Neural progenitor cell (in vitro differentiated cells): ENCODE results near the gene SLC15A1. TPM values are rescaled to one million over a fixed set of nuclear protein-coding genes. Genes with fewer than 3 reads are reported as not detected.

Experiments
- DNase-seq: peaks from one replicate; pipeline ENCODE4 v3.0.0-alpha.2; 2016; ENCODE audit warnings: low spot score
- H2AFZ ChIP-seq: fragments of 200-600 bp; sonication (generic); replicated peaks from 2 replicates; pipeline ENCODE4 v1.6.1; 2016; ENCODE audit warnings: antibody characterized with exemption
- H3F3A ChIP-seq: fragments of 200-600 bp; sonication (generic); 2 replicates; pipeline ENCODE4 v1.6.1; 2016; ENCODE audit warnings: antibody characterized with exemption, low read depth
- H3K27ac ChIP-seq: fragments of 200-600 bp; sonication (generic); 2 replicates; pipeline ENCODE4 v1.5.1; 2016; ENCODE audit warnings: mild to moderate bottlenecking
- H3K27me3 ChIP-seq: fragments of 200-600 bp; sonication (generic); 2 replicates; pipeline ENCODE4 v1.6.1; 2016; ENCODE audit warnings: mild to moderate bottlenecking, moderate library complexity
- H3K36me3 ChIP-seq: fragments of 200-600 bp; sonication (generic); 2 replicates; pipeline ENCODE4 v1.5.1; 2016
- H3K4me1 ChIP-seq: fragments of 200-600 bp; sonication (generic); 2 replicates; pipeline ENCODE4 v1.6.1; 2016; ENCODE audit warnings: mixed run types
- H3K4me2 ChIP-seq: fragments of 200-600 bp; sonication (generic); 2 replicates; pipeline ENCODE4 v1.6.1; 2016
- H3K4me3 ChIP-seq: fragments of 200-600 bp; sonication (generic); 2 replicates; pipeline ENCODE4 v1.5.1; 2016
- H3K79me2 ChIP-seq: fragments of 200-600 bp; sonication (generic); 2 replicates; pipeline ENCODE4 v1.6.1; 2016; ENCODE audit warnings: low read depth
- H3K9ac ChIP-seq: fragments of 200-600 bp; sonication (generic); 2 replicates; pipeline ENCODE4 v1.6.1; 2016
- H3K9me3 ChIP-seq: fragments of 200-600 bp; sonication (generic); 2 replicates; pipeline ENCODE4 v1.5.1; 2016; ENCODE audit warnings: low read depth
- H4K20me1 ChIP-seq: fragments of 200-600 bp; sonication (generic); 2 replicates; pipeline ENCODE4 v1.6.1; 2016; ENCODE audit warnings: low read depth
- H3K27ac Mint-ChIP-seq: 3 replicates; pipeline ENCODE4 v1.8.0; 2021; ENCODE audit warnings: mixed read lengths
- H3K27me3 Mint-ChIP-seq: 2 replicates; pipeline ENCODE4 v1.8.0; 2022; ENCODE audit warnings: low read depth, mild to moderate bottlenecking, inconsistent platforms, moderate library complexity, mixed read lengths; ENCODE audit not compliant: insufficient read depth
- H3K36me3 Mint-ChIP-seq: 3 replicates; pipeline ENCODE4 v1.8.0; 2021; ENCODE audit warnings: mixed read lengths
- H3K4me1 Mint-ChIP-seq: 3 replicates; pipeline ENCODE4 v1.8.0; 2021; ENCODE audit warnings: mixed read lengths
- H3K4me3 Mint-ChIP-seq: 3 replicates; pipeline ENCODE4 v1.8.0; 2021; ENCODE audit warnings: mild to moderate bottlenecking, moderate library complexity, mixed read lengths
- H3K9me3 Mint-ChIP-seq: 3 replicates; pipeline ENCODE4 v1.8.0; 2020; ENCODE audit warnings: mixed read lengths
- CTCF ChIP-seq: fragments of 200-600 bp; sonication (generic); IDR thresholded peaks from 2 replicates; pipeline ENCODE4 v1.5.1; 2017; ENCODE audit warnings: antibody characterized with exemption, mild to moderate bottlenecking
- EZH2 ChIP-seq: fragments of 200-600 bp; sonication (generic); IDR thresholded peaks from 2 replicates; pipeline ENCODE4 v1.6.1; 2017; ENCODE audit warnings: antibody characterized with exemption, mild to moderate bottlenecking, moderate library complexity
- EZH2phosphoT487 ChIP-seq: fragments of 200-600 bp; sonication (generic); IDR thresholded peaks from 2 replicates; pipeline ENCODE4 v1.6.1; 2017; ENCODE audit warnings: antibody characterized with exemption
- total RNA-seq: library from RNA; depleted of rRNA; stranded (reverse); fragments of >200 nt; gene quantifications from 2 replicates; pipeline ENCODE4 v1.2.3, GENCODE V29; 2015; ENCODE audit warnings: low replicate concordance

SLC15A1 gene
- total RNA-seq, 1 donor from 2014 or later = not detected

- H3K79me2 ChIP-seq = no peaks in the 10 kb centered on the region
- H3K9ac ChIP-seq = no peak overlapping the region
- H3F3A ChIP-seq = peaks cover 3% of the 10 kb centered on the region
- no peak overlapping the region for H3K27ac Mint-ChIP-seq
- H3K27ac ChIP-seq = no peak overlapping the region
- no peaks in the 10 kb centered on the region for H3K36me3 Mint-ChIP-seq
- H3K4me3 Mint-ChIP-seq = no peak overlapping the region
- no peaks in the 10 kb centered on the region for H3K9me3 Mint-ChIP-seq
- peaks cover 4% of the 10 kb centered on the region for H3K4me1 Mint-ChIP-seq
- H3K9me3 ChIP-seq = no peaks in the 10 kb centered on the region
- H3K4me1 ChIP-seq = peaks cover 3% of the 10 kb centered on the region
- H3K4me2 ChIP-seq = no peak overlapping the region
- no peak for TF ChIP-seq EZH2phosphoT487
- TF ChIP-seq CTCF = no peak
- TF ChIP-seq EZH2 = no peak
- no peaks in the 10 kb centered on the region for H3K27me3 ChIP-seq
- DNase-seq = no peak
- H4K20me1 ChIP-seq = no peaks in the 10 kb centered on the region
- H3K27me3 Mint-ChIP-seq = peaks cover 5% of the 10 kb centered on the region
- H3K36me3 ChIP-seq = no peaks in the 10 kb centered on the region
- no peak overlapping the region for H2AFZ ChIP-seq
- H3K4me3 ChIP-seq = no peak overlapping the region
These were observed 64.1 kb downstream of the SLC15A1 start for GRCh38 chr13:98688373-98688772.

DNA sequence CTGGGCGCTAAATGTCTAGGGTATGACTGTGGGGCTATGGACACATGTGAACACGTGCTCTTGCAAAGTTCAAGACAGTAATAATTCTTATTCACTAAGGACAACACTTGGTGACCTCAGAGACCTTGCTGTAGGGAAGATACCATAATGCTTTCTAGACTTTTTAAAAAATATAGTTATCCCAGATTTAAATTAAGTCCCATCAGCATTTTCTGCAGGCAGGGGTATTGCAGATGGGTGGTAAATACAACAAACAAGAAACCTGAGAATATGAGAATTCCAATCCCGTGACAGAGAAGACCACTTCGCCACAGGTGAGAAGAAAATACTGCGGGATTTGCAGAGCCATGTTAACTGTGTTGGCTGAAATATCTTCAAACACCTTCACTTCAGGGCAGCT is 65.2 kb downstream of the SLC15A1 start:
- Histone ChIP-seq H3K79me2 (no peaks in the 10 kb centered on the region), H3K9me3 (no peaks in the 10 kb centered on the region), H3K4me2 (no peak overlapping the region), H3K27ac (no peak overlapping the region), H4K20me1 (no peaks in the 10 kb centered on the region), H2AFZ (no peak overlapping the region), H3K4me3 (no peak overlapping the region), H3K36me3 (no peaks in the 10 kb centered on the region), H3K4me1 (no peaks in the 10 kb centered on the region), H3K9ac (no peak overlapping the region), H3K27me3 (no peaks in the 10 kb centered on the region), H3F3A (no peaks in the 10 kb centered on the region)
- Mint-ChIP-seq H3K27ac (no peak overlapping the region), H3K4me1 (peaks cover 3% of the 10 kb centered on the region), H3K9me3 (no peaks in the 10 kb centered on the region), H3K36me3 (no peaks in the 10 kb centered on the region), H3K4me3 (no peak overlapping the region), H3K27me3 (peaks cover 5% of the 10 kb centered on the region)
- TF ChIP-seq EZH2phosphoT487 (no peak), EZH2 (no peak), CTCF (no peak)
- no peak for DNase-seq

- Histone ChIP-seq H3F3A (no peaks in the 10 kb centered on the region), H3K4me2 (no peak overlapping the region), H2AFZ (peak overlapping the region; percentile 40), H3K9ac (no peak overlapping the region), H3K4me3 (no peak overlapping the region), H4K20me1 (no peaks in the 10 kb centered on the region), H3K79me2 (no peaks in the 10 kb centered on the region), H3K9me3 (no peaks in the 10 kb centered on the region), H3K27ac (no peak overlapping the region), H3K36me3 (no peaks in the 10 kb centered on the region), H3K4me1 (no peaks in the 10 kb centered on the region), H3K27me3 (no peaks in the 10 kb centered on the region)
- H3K4me3 Mint-ChIP-seq = no peak overlapping the region
- no peak for DNase-seq
- H3K9me3 Mint-ChIP-seq = no peaks in the 10 kb centered on the region
- H3K27me3 Mint-ChIP-seq = peaks cover 3% of the 10 kb centered on the region
- no peaks in the 10 kb centered on the region for H3K36me3 Mint-ChIP-seq
- TF ChIP-seq CTCF = no peak
- TF ChIP-seq EZH2 = no peak
- no peak for TF ChIP-seq EZH2phosphoT487
- peak overlapping the region; percentile 47 for H3K27ac Mint-ChIP-seq
- peaks cover 2% of the 10 kb centered on the region for H3K4me1 Mint-ChIP-seq
These were observed 66.2 kb downstream of the SLC15A1 start for GRCh38 chr13:98686270-98686669.

DNA sequence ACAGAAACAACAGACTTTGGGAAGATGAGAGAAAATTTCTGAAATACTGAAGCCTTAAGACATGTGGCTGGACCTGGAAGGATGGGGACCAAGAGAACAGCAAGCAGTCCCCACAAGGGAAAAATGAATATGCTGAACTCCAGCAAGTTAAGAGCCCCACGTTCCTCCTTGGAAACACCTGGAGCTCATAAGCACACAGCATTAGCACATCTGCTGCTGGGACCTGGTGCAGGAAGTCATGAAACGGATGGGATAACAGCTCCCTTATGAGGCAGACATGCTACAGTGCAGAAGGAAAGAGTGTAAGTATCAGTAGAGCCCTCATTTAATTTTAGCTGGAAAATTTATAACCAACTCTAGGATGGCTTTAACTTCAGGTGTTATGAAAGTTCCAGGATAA is 67.3 kb downstream of the SLC15A1 start:
- H3K36me3 Mint-ChIP-seq = no peaks in the 10 kb centered on the region
- H3K9ac ChIP-seq = no peak overlapping the region
- no peaks in the 10 kb centered on the region for H4K20me1 ChIP-seq
- H3K4me3 Mint-ChIP-seq = no peak overlapping the region
- no peaks in the 10 kb centered on the region for H3K4me1 ChIP-seq
- no peak overlapping the region for H3K4me3 ChIP-seq
- TF ChIP-seq EZH2 (no peak), EZH2phosphoT487 (no peak), CTCF (no peak)
- H3K4me2 ChIP-seq = no peak overlapping the region
- no peaks in the 10 kb centered on the region for H3K79me2 ChIP-seq
- H3K9me3 Mint-ChIP-seq = no peaks in the 10 kb centered on the region
- no peaks in the 10 kb centered on the region for H3K9me3 ChIP-seq
- H3K27ac Mint-ChIP-seq = no peak overlapping the region
- H3K27me3 Mint-ChIP-seq = peaks cover 3% of the 10 kb centered on the region
- no peaks in the 10 kb centered on the region for H3K4me1 Mint-ChIP-seq
- DNase-seq = no peak
- H2AFZ ChIP-seq = no peak overlapping the region
- no peak overlapping the region for H3K27ac ChIP-seq
- no peaks in the 10 kb centered on the region for H3F3A ChIP-seq
- H3K27me3 ChIP-seq = no peaks in the 10 kb centered on the region
- no peaks in the 10 kb centered on the region for H3K36me3 ChIP-seq
